ENCODE data around the gene CDH6.

GRCh38 chr5:31208043-31208442 is 14.6 kb downstream of the CDH6 start:
- TF ChIP-seq CTCF (IDR thresholded peaks at IDR 0.05; ENCODE audit: borderline replicate concordance, extremely low read depth, low read length, poor library complexity, severe bottlenecking): no peak
- no peak for TF ChIP-seq EZH2 (IDR thresholded peaks at IDR 0.05; ENCODE audit: borderline replicate concordance, low read depth, low read length, severe bottlenecking)

Data from DND-41 (cell line).